Choroid plexus epithelial cell (primary cell): ENCODE results near the gene ADCY3.
A peak's percentile ranks its signal among the peaks of the same experiment; 100 is the strongest.

Experiments used
- DNase-seq: peaks from one replicate; pipeline ENCODE4 v3.0.0-alpha.2; 2010; ENCODE audit warnings: low read depth
- H3K4me3 ChIP-seq: 2 replicates; pipeline ENCODE4 v1.5.1; 2011; ENCODE audit warnings: low read depth, mild to moderate bottlenecking, control low read depth, low read length, moderate library complexity
- TF ChIP-seq, protein P1 (sequence below): conservative IDR thresholded peaks from 2 replicates; pipeline ENCODE4 v1.5.1; 2011; ENCODE audit warnings: low read depth, mild to moderate bottlenecking, control low read depth, inconsistent platforms, low read length, moderate library complexity

The ADCY3 gene

GRCh38 chr2:24833821-24834732, 86.0 kb downstream of the ADCY3 start:
- TF ChIP-seq, protein P1, sequence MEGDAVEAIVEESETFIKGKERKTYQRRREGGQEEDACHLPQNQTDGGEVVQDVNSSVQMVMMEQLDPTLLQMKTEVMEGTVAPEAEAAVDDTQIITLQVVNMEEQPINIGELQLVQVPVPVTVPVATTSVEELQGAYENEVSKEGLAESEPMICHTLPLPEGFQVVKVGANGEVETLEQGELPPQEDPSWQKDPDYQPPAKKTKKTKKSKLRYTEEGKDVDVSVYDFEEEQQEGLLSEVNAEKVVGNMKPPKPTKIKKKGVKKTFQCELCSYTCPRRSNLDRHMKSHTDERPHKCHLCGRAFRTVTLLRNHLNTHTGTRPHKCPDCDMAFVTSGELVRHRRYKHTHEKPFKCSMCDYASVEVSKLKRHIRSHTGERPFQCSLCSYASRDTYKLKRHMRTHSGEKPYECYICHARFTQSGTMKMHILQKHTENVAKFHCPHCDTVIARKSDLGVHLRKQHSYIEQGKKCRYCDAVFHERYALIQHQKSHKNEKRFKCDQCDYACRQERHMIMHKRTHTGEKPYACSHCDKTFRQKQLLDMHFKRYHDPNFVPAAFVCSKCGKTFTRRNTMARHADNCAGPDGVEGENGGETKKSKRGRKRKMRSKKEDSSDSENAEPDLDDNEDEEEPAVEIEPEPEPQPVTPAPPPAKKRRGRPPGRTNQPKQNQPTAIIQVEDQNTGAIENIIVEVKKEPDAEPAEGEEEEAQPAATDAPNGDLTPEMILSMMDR, result no peak
- no peak overlapping the region for H3K4me3 ChIP-seq
- no peak for DNase-seq

- no peak overlapping the region for H3K4me3 ChIP-seq
- TF ChIP-seq, protein P1, result no peak
- peak; percentile 39 for DNase-seq
Measured at GRCh38 chr2:24832931-24833701, 86.9 kb downstream of the ADCY3 start.

- TF ChIP-seq, protein P1, result no peak
- no peak for DNase-seq
- H3K4me3 ChIP-seq, result no peak overlapping the region
Measured at GRCh38 chr2:24832521-24832920, 87.5 kb downstream of the ADCY3 start.

DNA sequence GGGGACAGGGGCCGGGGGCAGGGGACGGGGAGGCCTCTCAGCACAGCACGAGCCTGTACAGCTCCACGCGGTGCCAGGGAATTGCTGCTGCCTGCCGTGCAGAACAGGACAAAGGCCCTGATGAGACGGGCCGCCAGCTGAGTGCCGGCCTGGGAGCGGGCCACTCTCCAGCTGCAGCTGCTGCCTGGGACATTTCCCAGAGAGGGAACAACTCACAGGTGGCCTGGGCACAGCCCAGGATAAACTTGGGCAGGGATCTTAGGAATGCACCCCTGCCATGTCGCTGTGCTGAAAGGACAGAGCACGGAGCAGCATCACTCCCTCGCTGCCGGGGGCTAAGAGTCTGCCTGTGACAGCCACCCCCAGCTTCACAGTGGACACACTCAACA, 88.0 kb downstream of the ADCY3 start:
- no peak overlapping the region for H3K4me3 ChIP-seq
- no peak for DNase-seq

DNA sequence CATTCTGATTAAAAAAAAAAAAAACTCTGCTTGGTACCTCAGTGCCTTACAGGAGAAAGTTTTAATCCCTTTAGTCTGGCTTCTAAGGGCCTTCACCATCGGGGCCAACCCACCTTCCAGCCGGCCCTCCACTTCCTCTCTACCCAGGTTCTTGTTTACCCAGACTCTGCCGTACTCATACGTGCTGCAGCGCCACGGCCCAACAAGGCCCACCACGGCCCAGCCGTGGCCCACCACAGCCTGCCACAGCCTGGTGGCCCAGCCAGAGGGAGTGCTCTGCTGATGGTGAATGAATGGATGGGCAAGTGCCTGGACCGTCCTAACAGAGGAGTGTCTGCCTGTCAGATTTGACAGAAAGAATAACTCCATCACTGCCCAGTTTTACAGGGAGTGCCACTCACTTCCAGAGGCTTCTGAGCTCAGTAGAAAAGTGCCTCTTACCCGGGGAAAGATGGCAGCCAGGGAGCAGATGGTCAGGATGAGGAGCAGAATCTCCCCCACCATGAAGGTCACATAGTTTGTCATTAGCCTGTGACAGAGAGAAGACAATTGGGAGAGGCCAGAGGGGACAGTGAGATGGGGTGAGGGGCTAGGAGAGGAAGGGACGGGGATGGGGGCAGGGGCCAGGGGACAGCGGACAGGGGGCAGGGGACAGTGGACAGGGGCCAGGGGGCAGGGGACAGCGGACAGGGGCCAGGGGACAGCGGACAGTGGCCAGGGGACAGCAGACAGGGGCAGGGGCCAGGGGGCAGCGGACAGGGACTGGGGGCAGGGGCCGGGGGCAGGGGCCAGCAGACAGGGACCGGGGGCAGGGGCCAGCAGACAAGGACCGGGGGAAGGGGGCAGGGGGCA, 88.6 kb downstream of the ADCY3 start:
- no peak for DNase-seq
- TF ChIP-seq, protein P1, result no peak
- no peak overlapping the region for H3K4me3 ChIP-seq

More for the DNA sequence above, 88.0 kb downstream of the ADCY3 start:
- TF ChIP-seq, protein P1, result no peak

DNA sequence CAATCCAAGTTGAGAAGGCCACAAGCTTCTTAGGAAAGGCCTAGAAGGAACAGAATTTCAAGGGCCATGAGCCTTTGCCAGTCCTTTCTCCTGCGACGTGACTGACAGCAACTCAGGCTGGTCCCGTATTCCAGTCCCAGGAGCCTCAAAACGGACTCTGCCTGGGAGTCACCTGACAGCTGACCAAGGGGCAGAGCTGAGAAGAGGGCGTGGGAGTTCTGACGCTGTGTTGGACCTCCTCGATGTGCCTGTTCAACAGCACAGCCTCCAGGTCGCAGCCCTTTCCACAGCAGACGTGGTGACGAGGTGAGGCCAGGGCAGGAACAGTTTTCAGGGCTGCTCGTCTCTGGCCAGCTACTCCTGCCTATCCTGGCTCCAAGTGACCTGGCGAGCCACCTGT, 89.3 kb downstream of the ADCY3 start:
- no peak overlapping the region for H3K4me3 ChIP-seq
- TF ChIP-seq, protein P1, result no peak
- no peak for DNase-seq
